Measurements from ENCODE around the gene PIKFYVE.

DNA sequence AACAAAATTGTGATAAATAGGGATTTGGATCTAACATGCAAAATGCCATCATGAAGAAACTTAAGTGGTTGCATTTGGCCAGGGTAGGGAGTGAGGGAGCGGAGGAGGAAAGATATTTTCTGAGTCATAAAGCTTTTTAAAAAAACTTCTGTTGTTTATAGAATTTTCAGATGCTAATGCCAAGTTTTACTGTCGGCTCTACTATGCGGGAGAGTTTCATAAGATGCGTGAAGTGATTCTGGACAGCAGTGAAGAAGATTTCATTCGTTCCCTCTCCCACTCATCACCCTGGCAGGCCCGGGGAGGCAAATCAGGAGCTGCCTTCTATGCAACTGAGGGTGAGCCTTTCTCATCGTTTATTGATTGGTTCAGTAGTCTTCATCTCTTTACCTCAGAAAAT is 84.6 kb downstream of the PIKFYVE start:
- TF ChIP-seq, protein P1, sequence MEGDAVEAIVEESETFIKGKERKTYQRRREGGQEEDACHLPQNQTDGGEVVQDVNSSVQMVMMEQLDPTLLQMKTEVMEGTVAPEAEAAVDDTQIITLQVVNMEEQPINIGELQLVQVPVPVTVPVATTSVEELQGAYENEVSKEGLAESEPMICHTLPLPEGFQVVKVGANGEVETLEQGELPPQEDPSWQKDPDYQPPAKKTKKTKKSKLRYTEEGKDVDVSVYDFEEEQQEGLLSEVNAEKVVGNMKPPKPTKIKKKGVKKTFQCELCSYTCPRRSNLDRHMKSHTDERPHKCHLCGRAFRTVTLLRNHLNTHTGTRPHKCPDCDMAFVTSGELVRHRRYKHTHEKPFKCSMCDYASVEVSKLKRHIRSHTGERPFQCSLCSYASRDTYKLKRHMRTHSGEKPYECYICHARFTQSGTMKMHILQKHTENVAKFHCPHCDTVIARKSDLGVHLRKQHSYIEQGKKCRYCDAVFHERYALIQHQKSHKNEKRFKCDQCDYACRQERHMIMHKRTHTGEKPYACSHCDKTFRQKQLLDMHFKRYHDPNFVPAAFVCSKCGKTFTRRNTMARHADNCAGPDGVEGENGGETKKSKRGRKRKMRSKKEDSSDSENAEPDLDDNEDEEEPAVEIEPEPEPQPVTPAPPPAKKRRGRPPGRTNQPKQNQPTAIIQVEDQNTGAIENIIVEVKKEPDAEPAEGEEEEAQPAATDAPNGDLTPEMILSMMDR (conservative IDR thresholded peaks at IDR 0.05; ENCODE audit: low read depth, low read length) = no peak
- no peak for TF ChIP-seq EZH2 (IDR thresholded peaks at IDR 0.05; ENCODE audit: borderline replicate concordance, low read depth, low read length, poor library complexity, severe bottlenecking)

Measured in A673 (cell line).